NCI-H1105 (cell line): ENCODE measurements around the gene MARCKSL1.
"Not testable (repeated sequence)": the region's sequence is repeated elsewhere in the genome, so short reads cannot be mapped to it uniquely, and the experiment has no call there.

Experiments
- DNase-seq: peaks from one replicate; lab custom pipeline; 2025; lab: John Stamatoyannopoulos, UW

MARCKSL1 gene

GRCh38 chr1:32333251-32333963, 2.6 kb downstream of the MARCKSL1 start:
- no peak for DNase-seq

GRCh38 chr1:32332290-32333079, 3.5 kb downstream of the MARCKSL1 start:
- DNase-seq: no peak

GRCh38 chr1:32331549-32331948, 4.5 kb downstream of the MARCKSL1 start:
- no peak for DNase-seq

GRCh38 chr1:32330558-32331151, 5.4 kb downstream of the MARCKSL1 start:
- DNase-seq: no peak

- DNase-seq: no peak
These were observed 6.0 kb downstream of the MARCKSL1 start for GRCh38 chr1:32329931-32330466.

- no peak for DNase-seq
These were observed 8.8 kb downstream of the MARCKSL1 start for GRCh38 chr1:32327204-32327603.

- no peak for DNase-seq
These were observed 14.2 kb downstream of the MARCKSL1 start for GRCh38 chr1:32321712-32322291.

GRCh38 chr1:32318127-32318869, 17.7 kb downstream of the MARCKSL1 start:
- no peak for DNase-seq

- no peak for DNase-seq
These were observed 19.1 kb downstream of the MARCKSL1 start for GRCh38 chr1:32316903-32317277.

- no peak for DNase-seq
These were observed 24.2 kb downstream of the MARCKSL1 start for GRCh38 chr1:32311709-32312393.

- no peak for DNase-seq
These were observed 26.1 kb downstream of the MARCKSL1 start for GRCh38 chr1:32309960-32310359.

- DNase-seq: no peak
These were observed 28.7 kb downstream of the MARCKSL1 start for GRCh38 chr1:32307324-32307723.

GRCh38 chr1:32305310-32305709, 30.7 kb downstream of the MARCKSL1 start:
- DNase-seq: no peak

GRCh38 chr1:32303997-32304622, 31.9 kb downstream of the MARCKSL1 start:
- DNase-seq: no peak

- DNase-seq: no peak
These were observed 32.7 kb downstream of the MARCKSL1 start for GRCh38 chr1:32303358-32303757.

GRCh38 chr1:32299327-32299726, 36.7 kb downstream of the MARCKSL1 start:
- no peak for DNase-seq

- not testable (repeated sequence) for DNase-seq
These were observed 37.8 kb downstream of the MARCKSL1 start for GRCh38 chr1:32298211-32298610.

GRCh38 chr1:32291708-32292538, 44.1 kb downstream of the MARCKSL1 start, which contains the start of gene HDAC1:
Gene HDAC1 (plus strand): TSS chr1:32292083. CDS start chr1:32292170, 87 bp downstream.
- DNase-seq: peak; percentile 93

- no peak for DNase-seq
These were observed 44.8 kb downstream of the MARCKSL1 start for GRCh38 chr1:32291145-32291707.
